Subcutaneous adipose tissue (tissue), 4 donors: ENCODE data around the gene ZBTB20. TPM values are rescaled to one million over a fixed set of nuclear protein-coding genes. Genes with fewer than 3 reads are reported as not detected.

Experiments
- CTCF ChIP-seq: fragments of 450-650 bp; IDR thresholded peaks from one replicate; pipeline ENCODE4 v1.5.1; 2016; ENCODE audit warnings: low read depth, mild to moderate bottlenecking, control low read depth, antibody characterized with exemption, moderate library complexity
- total RNA-seq, 4 donors: library from RNA; depleted of rRNA; stranded (reverse); fragments of >200 nt; gene quantifications; one replicate each; pipeline ENCODE4 v1.1.0, GENCODE V29; 2016

Gene ZBTB20
- total RNA-seq, 4 donors from 2014 or later, result 60.3 to 93.4 (median 69.1) TPM

- TF ChIP-seq CTCF, result no peak
These were observed 432.9 kb downstream of the ZBTB20 start for GRCh38 chr3:114714237-114714636.

DNA sequence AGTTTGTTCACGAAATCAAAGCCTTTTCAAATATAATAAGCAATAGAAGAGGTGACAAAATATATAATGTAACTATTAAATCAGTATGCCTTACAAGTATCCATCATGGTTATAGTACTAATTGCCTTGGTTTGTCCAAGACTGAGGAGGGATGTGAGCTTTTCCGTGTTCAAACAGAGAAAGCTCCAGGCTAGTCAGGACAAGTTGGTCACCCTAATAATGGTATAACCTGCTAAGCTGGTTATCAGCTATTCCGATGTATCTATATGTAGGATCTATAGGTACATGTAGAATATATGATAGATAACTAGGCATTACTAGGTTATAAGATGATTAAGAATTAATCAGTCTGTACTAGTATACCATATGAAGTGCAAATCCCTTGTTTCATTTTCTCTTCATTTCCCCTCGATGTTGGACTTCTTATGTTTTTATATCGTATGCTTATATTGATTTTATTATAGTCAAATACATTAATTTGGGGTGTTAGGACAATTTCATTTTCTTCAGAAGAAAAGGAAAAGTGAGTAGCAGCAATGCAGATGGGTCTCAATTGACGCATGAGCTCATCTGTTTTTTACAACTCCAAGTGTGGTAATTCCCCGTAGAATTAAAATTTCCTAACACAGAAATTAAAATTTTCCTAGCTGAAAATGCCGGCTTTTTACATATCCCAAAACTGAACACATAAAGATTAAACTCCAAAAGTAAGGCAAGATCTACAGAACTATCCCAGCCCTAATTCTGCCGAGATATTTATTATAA, 434.2 kb downstream of the ZBTB20 start:
- TF ChIP-seq CTCF, result no peak

- no peak for TF ChIP-seq CTCF
These were observed 435.7 kb downstream of the ZBTB20 start for GRCh38 chr3:114711321-114711886.

GRCh38 chr3:114709102-114709501, 438.0 kb downstream of the ZBTB20 start:
- TF ChIP-seq CTCF, result no peak

GRCh38 chr3:114707252-114707860, 439.7 kb downstream of the ZBTB20 start:
- TF ChIP-seq CTCF, result no peak

DNA sequence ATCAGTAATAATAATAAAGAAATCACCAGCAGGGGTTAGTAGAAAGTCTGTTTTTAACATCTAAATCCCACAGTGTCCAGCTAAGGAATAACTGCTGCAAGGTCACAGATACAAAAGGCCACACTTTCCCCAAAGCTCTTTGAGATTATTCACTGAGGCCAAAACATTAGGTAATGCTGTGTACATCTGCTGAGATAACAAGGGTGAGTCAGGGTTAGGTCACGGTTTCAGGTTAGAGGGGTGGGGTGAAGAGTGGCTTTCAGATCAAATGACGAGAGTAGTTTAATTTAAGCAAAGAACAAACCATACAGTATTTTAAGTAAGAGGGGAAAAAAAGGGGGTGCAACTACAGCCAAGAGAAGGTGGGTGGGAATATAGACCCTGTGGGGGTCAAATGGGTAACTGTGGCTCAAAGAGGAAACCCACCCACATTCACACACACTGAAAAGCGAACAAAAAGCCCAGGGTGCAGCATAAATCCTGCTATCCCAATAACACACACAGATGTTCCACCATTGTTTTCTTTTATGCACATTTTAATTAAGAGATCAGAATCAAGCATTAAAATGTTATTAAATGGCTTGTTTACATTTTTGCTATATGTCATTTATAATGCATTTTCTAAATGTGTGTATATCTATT, 440.4 kb downstream of the ZBTB20 start:
- no peak for TF ChIP-seq CTCF
